GM18498 (cell line): Measurements from ENCODE around the gene GALM.
A peak's percentile ranks its signal among the peaks of the same experiment; 100 is the strongest.

Experiments
- ATAC-seq: cut with Tn5 transposase; IDR thresholded peaks from one replicate; pipeline ENCODE4 v1.9.1; 2021; ENCODE audit warnings: mild to moderate bottlenecking, moderate library complexity; ENCODE audit not compliant: unreplicated experiment

The GALM gene

GRCh38 chr2:38649176-38649728 is 16.7 kb upstream of the GALM start:
- ATAC-seq = no peak

- ATAC-seq = no peak
Observed at GRCh38 chr2:38650012-38650411, 15.9 kb upstream of the GALM start.

DNA sequence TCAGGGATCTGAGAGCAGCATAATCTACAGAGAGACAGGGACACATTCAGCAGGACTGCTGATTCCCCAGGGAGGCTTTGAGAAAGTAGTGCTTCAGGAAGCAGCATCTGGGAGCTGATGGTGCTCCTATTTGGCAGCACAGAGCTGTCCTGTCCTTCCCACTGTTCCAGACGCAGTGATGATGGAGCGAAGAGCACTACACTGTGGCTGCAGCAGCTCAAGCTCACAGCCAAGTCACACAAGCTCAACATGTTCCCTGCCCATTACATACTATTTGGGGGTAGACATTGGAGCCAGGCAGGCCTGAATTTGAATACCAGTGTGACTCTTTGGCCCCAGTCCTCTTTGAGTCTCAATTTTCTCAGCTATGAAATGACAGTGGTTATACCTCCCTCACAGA is 15.2 kb upstream of the GALM start:
- no peak for ATAC-seq

DNA sequence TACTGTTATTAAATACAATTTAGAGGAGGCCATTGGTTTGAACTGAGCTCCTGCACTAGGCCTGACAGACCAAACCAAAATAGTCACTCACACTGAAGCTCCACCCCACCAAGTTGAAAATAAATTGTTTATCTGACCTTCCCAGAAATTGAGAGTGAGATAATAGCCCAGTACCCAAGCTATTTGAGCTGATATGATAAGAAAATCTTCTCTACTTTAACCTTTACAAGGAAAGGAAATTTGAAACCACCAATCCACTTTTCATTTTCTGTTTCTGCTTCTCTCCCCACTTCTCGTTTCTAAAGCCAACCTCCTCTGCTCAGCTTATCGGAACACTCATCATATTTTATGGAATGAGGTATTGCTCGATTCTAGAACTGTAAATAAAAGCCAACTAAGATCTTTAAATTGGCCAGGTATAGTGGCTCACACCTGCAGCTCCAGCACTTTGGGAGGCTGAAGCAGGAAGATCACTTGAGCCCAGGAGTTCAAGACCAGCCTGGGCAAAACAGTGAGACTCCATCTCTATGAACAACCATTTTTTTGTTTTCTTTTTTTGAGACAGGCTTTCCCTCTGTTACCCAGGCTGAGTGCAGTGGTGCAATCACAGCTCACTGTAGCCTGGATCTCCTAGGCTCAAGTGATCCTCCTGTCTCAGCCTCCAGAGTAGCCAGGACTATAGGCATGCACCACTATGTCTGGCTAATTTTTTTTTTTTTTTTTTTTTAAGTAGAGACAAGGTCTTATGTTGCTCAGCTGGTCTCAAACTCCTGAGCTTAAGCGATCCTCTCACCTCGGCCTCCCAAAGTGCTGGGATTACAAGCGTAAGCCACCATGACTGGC is 13.3 kb upstream of the GALM start:
- ATAC-seq = no peak

GRCh38 chr2:38653380-38653714 is 12.6 kb upstream of the GALM start:
- no peak for ATAC-seq

DNA sequence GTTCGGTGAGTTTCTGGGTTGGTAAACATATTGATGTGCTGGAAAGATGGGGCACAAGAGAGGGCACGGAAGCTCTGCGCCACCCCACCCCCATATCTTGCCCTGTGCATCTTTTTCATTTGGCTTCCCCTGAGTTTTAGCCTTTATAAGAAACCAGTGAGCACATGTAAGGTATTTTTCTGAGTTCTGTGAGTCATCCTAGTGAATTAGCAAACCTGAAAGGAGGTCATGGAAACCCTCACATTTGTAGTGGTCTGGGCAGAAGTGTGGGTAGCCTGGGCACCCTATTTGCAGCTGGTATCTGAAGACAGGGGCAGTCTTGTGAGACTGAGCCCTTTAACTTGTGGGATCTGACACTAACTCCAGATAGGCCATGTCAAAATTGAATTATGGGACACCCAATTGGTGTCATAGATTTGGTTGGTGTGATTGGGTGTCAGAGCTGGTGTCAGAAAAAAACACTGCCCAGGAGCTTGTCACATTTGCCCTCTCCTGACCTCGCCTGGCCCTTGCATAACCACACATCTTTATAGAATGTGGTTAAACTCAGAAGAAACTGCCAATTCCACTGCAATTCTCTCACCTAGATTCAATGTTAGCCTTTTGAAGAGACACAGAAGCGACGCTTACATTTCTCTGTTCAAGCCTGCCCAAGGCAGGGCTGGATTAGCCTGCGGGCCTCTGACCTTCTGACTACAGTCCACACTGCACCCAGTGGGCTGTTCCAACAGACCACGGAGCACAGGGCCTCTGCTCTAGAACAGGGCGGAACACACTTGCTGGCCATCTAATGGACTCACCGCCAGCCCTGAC is 12.0 kb upstream of the GALM start:
- peak; percentile 57 for ATAC-seq

DNA sequence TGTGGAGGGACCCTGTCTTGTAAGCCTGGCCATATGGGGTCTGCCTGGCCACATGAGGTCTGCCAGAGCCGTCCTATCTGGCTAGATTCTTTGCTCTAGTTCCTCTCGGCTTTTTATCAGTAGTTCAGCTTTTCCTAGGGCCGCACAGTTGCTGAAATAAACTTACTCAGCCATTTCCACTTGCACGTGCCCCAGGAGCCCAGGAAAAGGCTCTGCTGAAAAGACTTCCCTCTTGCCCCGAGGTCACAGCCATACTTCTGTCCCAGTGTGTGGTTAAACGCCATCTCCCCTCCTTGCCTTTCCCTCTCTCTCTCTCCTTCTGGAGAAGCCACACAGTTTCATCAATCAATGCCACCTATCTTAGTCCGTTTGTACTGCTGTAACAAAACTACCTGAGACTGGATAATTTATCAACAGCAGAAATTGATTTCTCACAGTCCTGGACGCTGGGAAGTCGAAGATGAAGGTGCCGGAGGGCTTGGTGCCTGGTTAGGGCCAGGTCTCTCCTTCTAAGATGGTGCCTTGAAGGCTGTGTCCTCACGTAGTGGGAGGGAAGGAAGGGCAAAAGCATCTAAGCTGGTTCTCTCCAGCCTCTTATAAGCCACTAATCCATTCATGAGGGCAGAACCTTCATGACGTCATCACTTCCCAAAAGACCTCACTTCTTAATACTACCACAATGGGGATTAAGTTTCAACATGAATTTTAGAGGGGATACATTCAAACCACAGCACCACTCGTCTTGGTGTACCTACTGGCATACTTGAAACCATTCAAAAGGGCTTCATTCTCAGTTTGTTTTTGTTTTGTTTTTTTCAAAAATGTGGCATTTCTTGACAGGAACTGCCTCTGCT is 11.2 kb upstream of the GALM start:
- ATAC-seq = no peak

- ATAC-seq = no peak
Observed at GRCh38 chr2:38655441-38655840, 10.5 kb upstream of the GALM start.

DNA sequence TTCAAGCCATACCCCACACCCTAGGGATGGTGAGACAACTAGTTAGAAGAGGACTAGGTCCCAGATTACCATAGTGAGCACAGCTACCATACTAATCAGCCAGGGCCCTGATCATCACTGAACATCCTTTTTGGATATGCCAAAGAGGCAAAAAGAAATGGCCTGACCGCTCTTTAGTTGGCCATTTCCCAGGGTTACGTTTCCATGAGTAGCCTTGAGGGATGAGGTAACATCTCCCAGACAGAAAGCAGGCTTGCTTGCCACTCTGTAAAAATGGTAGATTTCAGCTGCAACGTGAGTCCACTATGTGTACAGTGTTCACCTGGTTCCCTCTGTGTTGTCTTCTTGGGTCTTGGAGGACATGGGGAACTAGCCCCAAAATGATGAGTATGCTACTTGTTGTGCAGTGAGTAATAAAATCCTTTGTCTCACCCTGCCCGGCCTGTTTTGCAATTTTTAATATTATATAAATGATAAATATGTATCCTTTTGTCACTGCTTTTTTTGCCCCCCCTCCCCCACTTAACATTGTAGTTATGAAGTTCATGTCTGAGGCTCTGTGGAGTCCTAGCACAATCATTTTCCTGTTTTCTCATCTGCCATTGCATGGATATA is 8.9 kb upstream of the GALM start:
- no peak for ATAC-seq

DNA sequence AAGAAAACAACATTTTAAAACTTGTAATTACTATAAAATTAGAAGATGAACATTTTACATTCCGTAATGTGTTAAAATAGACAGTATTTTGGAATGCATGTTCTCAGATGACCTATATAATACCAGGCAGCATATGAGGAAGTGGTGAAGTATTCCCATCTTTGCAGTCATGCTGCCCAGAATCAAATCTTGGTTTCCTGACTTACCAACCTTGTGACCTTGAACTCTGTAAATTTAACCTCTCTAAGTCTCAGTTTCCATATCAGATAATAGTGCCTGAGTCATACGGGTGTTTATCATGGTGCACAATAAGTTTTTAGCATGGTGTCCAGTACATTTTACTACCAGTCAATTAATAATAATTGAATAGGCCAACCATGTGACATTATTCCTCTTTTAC is 7.3 kb upstream of the GALM start:
- no peak for ATAC-seq

DNA sequence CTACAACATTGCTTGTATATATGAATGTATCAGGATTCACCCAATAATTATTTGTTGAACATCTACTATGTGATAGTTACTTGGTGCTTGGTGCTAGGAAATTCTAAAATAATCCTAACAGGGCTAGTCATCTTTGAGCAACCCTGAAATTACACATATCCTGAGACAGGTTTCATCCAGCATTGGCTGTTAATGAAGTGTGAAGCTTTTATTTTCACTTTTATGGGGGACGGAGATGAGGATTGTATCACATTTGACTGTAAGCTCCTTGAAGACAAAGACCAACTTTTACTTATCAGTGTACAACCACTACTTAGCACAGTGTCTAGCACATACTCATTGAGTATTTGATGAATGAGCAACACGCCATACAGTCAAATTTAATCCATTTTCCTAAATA is 6.8 kb upstream of the GALM start:
- ATAC-seq = no peak

DNA sequence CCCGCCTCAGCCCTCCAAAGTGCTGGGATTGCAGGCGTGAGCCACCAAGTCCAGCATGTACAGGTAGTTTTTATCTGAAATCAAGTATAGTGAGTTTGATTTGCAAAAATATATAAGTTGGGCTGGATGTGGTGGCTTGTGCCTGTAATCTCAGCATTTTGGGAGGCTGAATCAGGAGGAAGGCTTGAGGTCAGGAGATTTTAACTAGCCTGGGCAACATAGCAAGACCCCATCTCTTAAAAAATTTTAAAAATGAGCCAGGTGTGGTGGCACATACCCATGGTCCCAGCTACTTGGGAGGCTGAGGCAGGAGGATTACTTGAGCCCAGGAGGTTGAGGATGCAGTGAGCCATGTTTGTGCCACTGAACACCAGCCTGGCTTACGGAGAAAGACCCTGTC is 5.6 kb upstream of the GALM start:
- ATAC-seq = no peak

- ATAC-seq = no peak
Observed at GRCh38 chr2:38661306-38661705, 4.6 kb upstream of the GALM start.

GRCh38 chr2:38666556-38666910 is 619 bp downstream of the GALM start:
- ATAC-seq = no peak

DNA sequence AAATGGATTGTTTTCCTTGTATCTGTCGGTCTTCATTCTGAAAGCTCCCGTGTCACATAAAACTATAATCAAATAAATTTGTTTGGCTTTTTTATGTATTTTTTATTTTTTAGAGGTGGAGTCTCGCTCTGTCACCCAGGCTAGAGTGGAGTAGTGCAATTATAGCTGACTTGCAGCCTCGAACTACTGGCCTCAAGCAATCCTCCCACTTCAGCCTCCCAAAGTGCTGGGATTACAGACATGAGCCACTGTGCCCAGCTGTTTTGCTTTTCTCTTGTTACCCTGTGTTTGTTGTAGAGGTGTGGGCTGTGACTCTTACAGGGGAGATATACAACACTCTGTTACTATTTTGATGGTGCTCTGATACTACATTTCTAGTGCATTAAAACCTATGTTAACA is 2.2 kb downstream of the GALM start:
- no peak for ATAC-seq

- ATAC-seq = no peak
Observed at GRCh38 chr2:38668779-38669479, 3.0 kb downstream of the GALM start.

DNA sequence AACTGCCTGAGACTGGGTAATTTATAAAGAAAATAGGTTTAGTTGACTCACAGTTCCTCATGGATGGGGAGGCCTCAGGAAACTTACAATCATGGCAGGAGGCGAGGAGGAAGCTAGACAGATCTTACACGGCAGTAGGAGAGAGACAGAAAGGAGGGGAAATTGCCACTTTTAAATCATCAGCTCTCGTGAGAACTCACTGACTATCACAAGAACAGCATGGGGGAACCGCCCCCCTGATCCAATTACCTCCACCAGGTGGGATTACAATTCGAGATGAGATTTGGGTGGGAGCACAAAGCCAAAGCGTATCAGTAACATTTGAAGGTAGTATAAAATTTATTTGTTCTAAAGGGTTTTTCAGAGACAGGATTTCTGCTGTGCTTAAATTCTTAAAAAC is 5.4 kb downstream of the GALM start:
- no peak for ATAC-seq

DNA sequence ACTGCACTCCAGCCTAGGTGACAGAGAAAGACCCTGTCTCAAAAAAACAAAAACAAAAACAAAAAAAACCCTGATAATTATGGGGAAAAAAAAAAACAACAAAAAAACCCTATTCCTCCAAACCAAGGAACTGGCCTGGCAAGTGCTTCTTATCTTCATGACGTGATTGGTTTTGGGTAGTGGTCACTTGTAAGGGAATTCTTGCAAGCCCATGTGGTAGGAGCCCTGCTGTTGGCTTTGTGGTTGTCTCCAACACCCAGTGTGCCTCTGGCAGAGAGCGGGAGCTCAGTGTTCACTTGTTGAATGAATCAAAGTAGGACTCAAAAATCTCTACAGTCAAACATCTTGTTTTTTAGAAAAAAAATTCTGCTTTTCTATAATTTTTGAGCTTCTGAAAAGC is 6.0 kb downstream of the GALM start:
- no peak for ATAC-seq

DNA sequence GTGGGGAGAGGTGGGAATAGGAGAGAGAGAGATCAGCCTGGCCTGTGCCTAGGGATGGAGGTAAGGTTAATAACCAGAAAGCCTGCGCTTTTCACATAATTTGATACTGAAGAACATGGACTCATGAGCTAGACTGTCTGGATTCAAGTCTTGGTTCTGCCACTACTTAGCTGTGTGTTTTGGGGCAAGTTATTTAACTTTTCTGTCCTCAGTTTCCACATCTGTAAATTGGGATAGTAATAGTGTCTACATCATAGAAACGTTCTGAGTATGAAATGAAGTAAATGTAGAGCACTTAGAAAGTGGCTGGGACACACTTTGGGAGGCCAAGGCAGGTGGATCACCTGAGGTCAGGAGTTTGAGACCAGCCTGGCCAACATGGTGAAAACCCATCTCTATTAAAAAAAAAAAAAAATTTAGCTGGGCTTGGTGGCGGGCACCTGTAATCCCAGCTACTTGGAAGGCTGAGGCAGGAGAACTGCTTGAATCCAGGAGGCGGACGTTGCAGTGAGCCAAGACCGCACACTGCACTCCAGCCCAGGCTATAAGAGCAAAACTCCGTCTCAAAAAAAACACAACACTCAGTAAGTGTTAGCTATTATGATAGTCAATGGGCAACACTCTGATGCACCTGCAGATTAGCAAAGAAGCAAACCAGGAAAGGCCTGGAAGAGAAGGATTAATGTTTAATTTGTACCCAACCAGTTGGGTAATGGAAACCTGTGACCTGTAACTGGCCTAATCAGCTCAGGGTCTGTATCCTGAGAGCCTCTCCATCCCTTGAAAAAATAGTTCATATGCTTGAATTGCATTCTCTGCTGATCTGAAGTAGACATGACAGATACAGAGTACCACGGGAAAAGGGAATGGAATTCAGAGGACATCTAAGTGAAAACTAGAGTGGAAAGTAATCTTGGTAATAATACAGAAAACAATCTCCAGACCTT is 6.8 kb downstream of the GALM start:
- ATAC-seq = no peak
